Esophagus squamous epithelium (tissue), 5 donors: Measurements from ENCODE around the gene VSIG4. TPM values are rescaled to one million over a fixed set of nuclear protein-coding genes. Genes with fewer than 3 reads are reported as not detected.

Experiments used
- DNase-seq: peaks from one replicate; lab custom pipeline; 2025; lab: John Stamatoyannopoulos, UW
- H3K27ac ChIP-seq, 4 donors: fragments of 200-600 bp; sonication (generic); one replicate each; pipeline ENCODE4 v1.5.1; 2016 to 2019; ENCODE audit warnings: mild to moderate bottlenecking in 1 of 4
- H3K27me3 ChIP-seq, 4 donors: fragments of 200-600 bp; sonication (generic); 1 replicate in 3 of 4; 2 replicates in 1 of 4; pipeline versions ENCODE4 v1.5.1 to v1.6.0; 2017 to 2021; ENCODE audit warnings: antibody characterized with exemption in 1 of 4
- H3K36me3 ChIP-seq, 3 donors: fragments of 200-600 bp; sonication (generic); one replicate each; pipeline ENCODE4 v1.5.1; 2016 to 2019
- H3K4me1 ChIP-seq, 3 donors: fragments of 200-600 bp; sonication (generic); one replicate each; pipeline ENCODE4 v1.5.1; 2017 to 2019
- H3K4me3 ChIP-seq, 4 donors: fragments of 200-600 bp; sonication (generic); 1 replicate in 3 of 4; 2 replicates in 1 of 4; pipeline ENCODE4 v1.5.1; 2016 to 2019; ENCODE audit warnings: mild to moderate bottlenecking in 2 of 4, moderate library complexity in 1 of 4
- H3K9me3 ChIP-seq, 3 donors: fragments of 200-600 bp; sonication (generic); one replicate each; pipeline ENCODE4 v1.5.1; 2016 to 2019
- POLR2A ChIP-seq, 4 donors: fragments of 450-650 bp; IDR thresholded peaks; one replicate each; pipeline ENCODE4 v1.6.1; 2017; ENCODE audit warnings: antibody characterized with exemption in 4 of 4, mild to moderate bottlenecking in 4 of 4, moderate library complexity in 3 of 4
- WGBS, 2 donors: methylation state at CpG; one replicate each; pipeline ENCODE4 v1.1.5; 2018; 5-methylcytosine and 5-hydroxymethylcytosine counted together
- intact Hi-C: fragments of 100-400 bp; cut with DNase I; formaldehyde crosslinking; loops from one replicate; pipeline ENCODE4 v1.15.0; 2022
- total RNA-seq, 4 donors: library from RNA; depleted of rRNA; stranded (reverse); fragments of >200 nt; gene quantifications; one replicate each; pipeline ENCODE4 v1.1.0, GENCODE V29; 2016
- TF ChIP-seq, protein P1 (sequence below), 6 experiments: fragments of 450-650 bp in 4 of 6; fragments of 200-600 bp in 2 of 6; sonication (generic) in 2 of 6; IDR thresholded peaks; one replicate each; pipeline ENCODE4 v1.5.1; 2016 to 2019; ENCODE audit warnings: antibody characterized with exemption in 6 of 6, mild to moderate bottlenecking in 4 of 6, moderate library complexity in 4 of 6
- donor health status: DM: yes; HTN: yes; CAD: no.

Gene VSIG4
- total RNA-seq, 4 donors from 2014 or later: 1.7 to 84.3 (median 45.4) TPM

DNA sequence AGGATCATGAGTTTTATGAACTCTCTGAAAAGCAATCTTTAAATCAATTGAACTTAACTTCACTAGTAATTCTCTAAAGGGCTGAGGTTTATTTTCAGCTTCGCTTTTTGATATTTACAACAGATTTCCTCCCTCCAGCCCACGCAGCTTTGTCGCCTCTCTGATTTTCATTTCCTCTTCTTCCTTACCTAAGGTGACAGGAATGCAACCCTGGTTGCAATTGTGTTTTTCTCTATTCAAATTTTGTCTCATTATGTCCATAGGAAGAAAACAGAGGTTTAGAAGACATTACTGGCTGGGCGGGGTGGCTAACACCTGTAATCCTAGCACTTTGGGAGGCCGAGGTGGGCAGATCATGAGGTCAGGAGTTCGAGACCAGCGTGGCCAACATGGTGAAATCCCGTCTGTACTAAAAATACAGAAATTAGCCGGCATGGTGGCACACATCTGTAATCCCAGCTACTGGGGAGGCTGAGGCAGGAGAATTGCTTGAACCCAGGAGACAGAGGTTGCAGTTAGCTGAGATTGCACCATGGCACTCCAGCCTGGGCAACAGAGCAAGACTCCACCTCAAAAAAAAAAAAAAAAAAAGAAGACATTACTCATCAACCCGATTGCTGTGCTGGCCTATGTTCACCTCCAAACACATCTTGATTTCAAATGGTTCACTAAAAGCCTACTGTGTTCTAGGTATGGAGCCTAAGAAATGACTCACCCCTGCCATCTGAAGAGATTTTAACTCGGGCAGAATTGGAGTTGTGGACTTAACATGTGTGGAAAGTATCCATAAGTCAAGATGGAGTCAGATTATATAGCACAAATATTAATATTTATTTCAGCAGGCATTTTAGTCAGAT, 36.8 kb downstream of the VSIG4 start:
- H3K9me3 ChIP-seq: no peaks in the 10 kb centered on the region
- no peaks in the 10 kb centered on the region for H3K4me1 ChIP-seq
- TF ChIP-seq, protein P1, sequence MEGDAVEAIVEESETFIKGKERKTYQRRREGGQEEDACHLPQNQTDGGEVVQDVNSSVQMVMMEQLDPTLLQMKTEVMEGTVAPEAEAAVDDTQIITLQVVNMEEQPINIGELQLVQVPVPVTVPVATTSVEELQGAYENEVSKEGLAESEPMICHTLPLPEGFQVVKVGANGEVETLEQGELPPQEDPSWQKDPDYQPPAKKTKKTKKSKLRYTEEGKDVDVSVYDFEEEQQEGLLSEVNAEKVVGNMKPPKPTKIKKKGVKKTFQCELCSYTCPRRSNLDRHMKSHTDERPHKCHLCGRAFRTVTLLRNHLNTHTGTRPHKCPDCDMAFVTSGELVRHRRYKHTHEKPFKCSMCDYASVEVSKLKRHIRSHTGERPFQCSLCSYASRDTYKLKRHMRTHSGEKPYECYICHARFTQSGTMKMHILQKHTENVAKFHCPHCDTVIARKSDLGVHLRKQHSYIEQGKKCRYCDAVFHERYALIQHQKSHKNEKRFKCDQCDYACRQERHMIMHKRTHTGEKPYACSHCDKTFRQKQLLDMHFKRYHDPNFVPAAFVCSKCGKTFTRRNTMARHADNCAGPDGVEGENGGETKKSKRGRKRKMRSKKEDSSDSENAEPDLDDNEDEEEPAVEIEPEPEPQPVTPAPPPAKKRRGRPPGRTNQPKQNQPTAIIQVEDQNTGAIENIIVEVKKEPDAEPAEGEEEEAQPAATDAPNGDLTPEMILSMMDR (IDR thresholded peaks at IDR 0.05): no peak
- no peak for TF ChIP-seq POLR2A (IDR thresholded peaks at IDR 0.05)
- no peak overlapping the region for H3K27ac ChIP-seq
- H3K36me3 ChIP-seq: no peaks in the 10 kb centered on the region
- intact Hi-C loops: no loop called here
- DNase-seq: no peak
- H3K27me3 ChIP-seq: no peaks in the 10 kb centered on the region
- H3K4me3 ChIP-seq: no peak overlapping the region
- 68 to 71% methylated on average over 5 to 11 of the region's 11 CpGs for WGBS, 2 donors

DNA sequence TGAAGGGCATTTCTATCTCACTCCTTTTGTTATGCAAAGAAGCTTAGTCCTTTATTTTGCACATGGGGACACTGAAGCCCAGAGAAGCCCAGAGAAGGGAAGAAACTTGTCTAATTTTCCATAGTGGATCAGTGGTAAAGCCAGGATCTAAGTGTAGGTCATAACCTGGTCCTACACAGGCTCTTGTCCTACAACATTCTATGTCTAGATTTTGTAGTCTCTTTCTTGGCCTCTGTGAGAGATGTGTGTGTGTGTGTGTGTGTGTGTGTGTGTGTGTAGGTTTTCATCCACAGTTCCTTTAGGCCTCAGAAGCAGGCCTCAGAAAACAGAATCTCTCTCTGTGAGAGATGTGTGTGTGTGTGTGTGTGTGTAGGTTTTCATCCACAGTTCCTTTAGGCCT, 38.3 kb downstream of the VSIG4 start:
- Histone ChIP-seq H3K4me3 (no peak overlapping the region), H3K27ac (no peak overlapping the region), H3K4me1 (no peaks in the 10 kb centered on the region), H3K9me3 (no peaks in the 10 kb centered on the region), H3K27me3 (no peaks in the 10 kb centered on the region), H3K36me3 (no peaks in the 10 kb centered on the region)
- DNase-seq: no peak
- intact Hi-C loops: no loop called here
- no peak for TF ChIP-seq POLR2A (IDR thresholded peaks at IDR 0.05)
- TF ChIP-seq, protein P1 (IDR thresholded peaks at IDR 0.05): no peak

DNA sequence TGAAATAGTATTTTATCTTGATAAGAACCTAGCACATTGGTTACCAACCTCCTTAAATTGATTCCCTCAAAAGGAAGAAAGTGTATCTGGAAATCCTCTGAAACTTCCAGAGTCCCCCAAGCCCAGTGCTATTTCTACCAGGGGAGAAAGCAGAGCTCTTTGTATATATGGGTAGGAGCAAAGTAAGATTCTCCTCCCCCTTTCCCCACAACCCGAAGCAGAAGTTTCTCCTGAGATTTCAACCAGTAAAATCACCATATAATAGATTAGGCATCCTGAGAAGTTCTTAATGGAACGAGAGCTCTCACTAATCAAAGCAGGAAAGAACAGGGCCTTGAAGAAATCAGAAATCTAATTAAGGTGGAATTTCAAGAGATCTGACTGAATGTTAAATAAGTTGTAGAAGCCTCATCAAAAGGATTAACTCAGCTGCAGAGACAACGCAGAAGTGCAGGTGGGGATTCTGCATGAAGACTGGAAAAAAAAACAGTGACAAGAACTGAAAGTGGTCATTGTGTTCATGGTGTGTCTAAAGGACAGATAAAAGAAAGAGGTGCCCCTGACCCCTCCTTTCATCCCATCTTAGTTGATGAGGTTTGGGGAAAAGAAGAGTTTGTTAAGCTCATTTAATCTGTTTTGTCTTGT, 39.1 kb downstream of the VSIG4 start:
- Histone ChIP-seq H3K27me3 (no peaks in the 10 kb centered on the region), H3K4me1 (no peaks in the 10 kb centered on the region), H3K4me3 (no peak overlapping the region), H3K27ac (no peak overlapping the region), H3K36me3 (no peaks in the 10 kb centered on the region), H3K9me3 (no peaks in the 10 kb centered on the region)
- TF ChIP-seq, protein P1 (IDR thresholded peaks at IDR 0.05): no peak
- no peak for TF ChIP-seq POLR2A (IDR thresholded peaks at IDR 0.05)
- 40 to 66% methylated on average over 2 to 3 of the region's 3 CpGs for WGBS, 2 donors
- no peak for DNase-seq
- intact Hi-C loops: no loop called here

DNA sequence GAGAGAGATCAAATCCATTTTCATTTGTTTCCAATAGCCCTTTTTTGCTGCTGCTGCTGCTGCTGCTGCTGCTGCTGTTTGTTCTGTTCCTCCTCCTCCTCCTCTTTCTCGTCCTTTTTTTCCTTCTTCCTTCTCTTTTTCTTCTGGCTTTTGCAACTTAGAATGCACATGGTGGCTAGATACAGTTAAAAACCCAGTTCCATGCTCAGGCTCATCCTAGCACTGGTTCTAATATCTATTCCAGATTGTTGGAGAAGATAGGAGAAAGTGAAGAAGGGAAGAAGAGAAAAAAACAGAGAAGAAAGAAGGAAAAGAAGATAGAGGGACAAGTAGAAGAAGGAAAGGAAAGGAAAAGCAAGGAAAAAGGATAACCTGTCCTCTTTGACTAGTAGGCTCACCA, 39.7 kb downstream of the VSIG4 start:
- Histone ChIP-seq H3K27ac (no peak overlapping the region), H3K27me3 (no peaks in the 10 kb centered on the region), H3K36me3 (no peaks in the 10 kb centered on the region), H3K4me3 (no peak overlapping the region), H3K9me3 (no peaks in the 10 kb centered on the region), H3K4me1 (no peaks in the 10 kb centered on the region)
- DNase-seq: no peak
- intact Hi-C loops: no loop called here
- TF ChIP-seq, protein P1 (IDR thresholded peaks at IDR 0.05): no peak
- WGBS, 2 donors: 22 to 23% methylated on average over 1 of the region's 1 CpG

DNA sequence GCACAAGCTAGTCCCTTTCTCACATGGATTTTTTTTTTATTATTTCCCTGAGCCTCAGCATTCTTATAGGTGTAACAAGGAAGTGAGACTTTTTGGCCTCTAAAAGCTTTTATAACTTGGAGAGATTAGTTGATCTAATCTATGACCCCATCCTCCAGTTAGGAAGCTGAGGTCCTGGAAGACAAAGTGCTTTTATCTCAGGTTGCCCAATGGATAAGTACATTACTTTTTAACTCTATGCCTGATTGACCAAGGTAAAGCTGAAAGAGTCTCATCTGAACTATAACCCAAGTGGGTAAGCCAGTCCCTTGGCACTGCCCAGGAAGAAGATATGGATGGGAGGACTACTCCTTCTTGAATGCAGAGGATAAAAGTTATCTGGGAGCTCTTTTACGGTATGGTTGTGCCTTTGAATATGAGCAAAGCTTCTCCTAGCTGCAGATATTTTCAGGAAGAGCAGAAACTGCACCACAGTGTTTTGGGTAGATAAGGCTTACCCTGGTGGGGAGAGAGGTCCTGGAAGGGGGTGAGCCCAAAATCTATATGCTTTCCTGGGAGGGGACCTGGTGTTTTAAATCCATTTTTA, 40.2 kb downstream of the VSIG4 start:
- 60 to 63% methylated on average over 1 of the region's 1 CpG for WGBS, 2 donors
- TF ChIP-seq, protein P1 (IDR thresholded peaks at IDR 0.05): no peak
- TF ChIP-seq POLR2A (IDR thresholded peaks at IDR 0.05): no peak
- no peaks in the 10 kb centered on the region for H3K27me3 ChIP-seq
- no peak overlapping the region for H3K27ac ChIP-seq
- no peaks in the 10 kb centered on the region for H3K9me3 ChIP-seq
- H3K4me3 ChIP-seq: no peak overlapping the region
- intact Hi-C loops: no loop called here
- H3K4me1 ChIP-seq: no peaks in the 10 kb centered on the region
- H3K36me3 ChIP-seq: no peaks in the 10 kb centered on the region
- no peak for DNase-seq
